K562 (cell line): Measurements from ENCODE around the gene RAD21L1.

Experiments
- CEBPB ChIP-seq: fragments of 450-650 bp; IDR thresholded peaks from 2 replicates; pipeline ENCODE4 v1.6.1; 2016; ENCODE audit warnings: missing genetic modification characterization, missing compliant biosample characterization
- POLR2A ChIP-seq: fragments of 450-650 bp; conservative IDR thresholded peaks from 2 replicates; pipeline ENCODE4 v1.6.1; 2016
- TF ChIP-seq, protein P1 (sequence below), 3 experiments: IDR thresholded peaks in 2 of 3; conservative IDR thresholded peaks in 1 of 3; 2 replicates each; pipeline ENCODE4 v1.5.1; 2011 to 2012; ENCODE audit warnings: low read length in 3 of 3, mild to moderate bottlenecking in 3 of 3, control low read depth in 2 of 3, improper control_type of control experiment in 1 of 3, inconsistent platforms in 1 of 3, low read depth in 1 of 3, mixed read lengths in 1 of 3, moderate library complexity in 1 of 3; ENCODE audit not compliant: insufficient read depth in 2 of 3

- TF ChIP-seq POLR2A (no peak), CEBPB (no peak)
- TF ChIP-seq, protein P1, sequence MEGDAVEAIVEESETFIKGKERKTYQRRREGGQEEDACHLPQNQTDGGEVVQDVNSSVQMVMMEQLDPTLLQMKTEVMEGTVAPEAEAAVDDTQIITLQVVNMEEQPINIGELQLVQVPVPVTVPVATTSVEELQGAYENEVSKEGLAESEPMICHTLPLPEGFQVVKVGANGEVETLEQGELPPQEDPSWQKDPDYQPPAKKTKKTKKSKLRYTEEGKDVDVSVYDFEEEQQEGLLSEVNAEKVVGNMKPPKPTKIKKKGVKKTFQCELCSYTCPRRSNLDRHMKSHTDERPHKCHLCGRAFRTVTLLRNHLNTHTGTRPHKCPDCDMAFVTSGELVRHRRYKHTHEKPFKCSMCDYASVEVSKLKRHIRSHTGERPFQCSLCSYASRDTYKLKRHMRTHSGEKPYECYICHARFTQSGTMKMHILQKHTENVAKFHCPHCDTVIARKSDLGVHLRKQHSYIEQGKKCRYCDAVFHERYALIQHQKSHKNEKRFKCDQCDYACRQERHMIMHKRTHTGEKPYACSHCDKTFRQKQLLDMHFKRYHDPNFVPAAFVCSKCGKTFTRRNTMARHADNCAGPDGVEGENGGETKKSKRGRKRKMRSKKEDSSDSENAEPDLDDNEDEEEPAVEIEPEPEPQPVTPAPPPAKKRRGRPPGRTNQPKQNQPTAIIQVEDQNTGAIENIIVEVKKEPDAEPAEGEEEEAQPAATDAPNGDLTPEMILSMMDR (IDR thresholded peaks at IDR 0.05 in 2 of 3, conservative IDR thresholded peaks at IDR 0.05 in 1 of 3; ENCODE audit: insufficient read depth in 2 of 3, low read depth in 1 of 3, low read length in 3 of 3), result no peak
These were observed 61.5 kb downstream of the RAD21L1 start for GRCh38 chr20:1287306-1287705.
